NCI-H128 (cell line): ENCODE results near the gene CHST11.

Experiments used
- DNase-seq: peaks from one replicate; lab custom pipeline; 2025; ENCODE audit not compliant: unreplicated experiment; lab: John Stamatoyannopoulos, UW

CHST11 gene

GRCh38 chr12:104648756-104649155, 192.0 kb downstream of the CHST11 start:
- no peak for DNase-seq

- no peak for DNase-seq
These were observed 192.6 kb downstream of the CHST11 start for GRCh38 chr12:104649217-104649824.

- DNase-seq: no peak
These were observed 193.2 kb downstream of the CHST11 start for GRCh38 chr12:104649921-104650320.

- no peak for DNase-seq
These were observed 193.8 kb downstream of the CHST11 start for GRCh38 chr12:104650541-104650940.

DNA sequence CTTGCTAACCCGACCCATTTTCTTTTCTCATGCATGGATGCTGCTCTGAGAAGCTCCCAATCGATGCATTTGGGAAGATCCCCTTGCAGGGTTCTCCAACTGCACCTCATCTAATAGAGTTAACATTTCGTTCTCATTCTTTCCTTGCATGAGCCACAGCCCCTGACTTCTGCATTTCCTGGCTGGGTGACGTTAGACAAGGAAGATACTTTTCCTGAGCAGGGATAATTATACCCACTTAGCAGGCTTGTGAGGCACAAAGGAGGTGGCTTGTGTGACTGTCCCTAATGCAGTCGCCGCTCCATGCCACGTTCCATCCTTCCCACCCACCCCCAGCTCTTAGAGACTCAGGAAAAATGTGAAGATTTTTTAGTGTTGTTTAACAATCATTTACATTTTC, 195.1 kb downstream of the CHST11 start:
- no peak for DNase-seq

DNA sequence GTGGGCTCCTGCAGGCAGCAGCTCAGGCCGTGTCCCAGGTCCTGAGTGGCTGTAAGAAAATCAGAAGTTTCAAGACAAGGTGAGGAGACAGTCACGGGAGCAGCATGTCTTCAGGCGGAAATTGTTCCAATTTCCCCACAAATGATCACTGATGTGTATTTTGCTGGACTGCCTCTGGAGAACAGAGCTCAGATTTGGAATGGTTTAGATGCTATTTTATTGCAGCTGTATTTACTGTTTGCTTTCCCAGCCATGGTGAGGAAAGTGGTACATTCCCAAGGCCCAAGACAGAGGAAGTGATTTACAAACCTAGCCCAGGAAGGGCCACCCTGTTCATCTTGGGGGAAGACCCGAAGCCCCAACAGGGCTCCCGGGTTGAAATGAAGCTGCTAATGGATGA, 195.6 kb downstream of the CHST11 start:
- no peak for DNase-seq

DNA sequence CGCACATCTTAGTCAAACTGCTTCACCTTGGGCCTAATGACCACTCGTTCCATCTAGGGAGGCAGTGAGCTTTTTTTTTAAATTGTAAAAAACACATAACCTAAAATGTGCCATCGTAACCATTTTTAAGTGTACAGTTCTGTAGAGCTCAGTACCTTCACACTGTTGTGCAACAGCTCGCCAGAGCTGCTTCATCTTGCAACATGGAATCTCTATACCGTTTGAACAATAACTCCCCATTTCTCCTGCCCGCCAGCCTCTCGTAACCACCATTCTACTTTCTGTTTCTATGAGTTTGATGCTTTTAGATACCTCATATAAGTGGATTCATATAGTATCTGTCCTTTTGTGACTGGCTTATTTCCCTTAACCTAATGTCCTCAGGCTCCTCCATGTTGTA, 196.2 kb downstream of the CHST11 start:
- DNase-seq: no peak

GRCh38 chr12:104653730-104654664, 197.2 kb downstream of the CHST11 start:
- no peak for DNase-seq

DNA sequence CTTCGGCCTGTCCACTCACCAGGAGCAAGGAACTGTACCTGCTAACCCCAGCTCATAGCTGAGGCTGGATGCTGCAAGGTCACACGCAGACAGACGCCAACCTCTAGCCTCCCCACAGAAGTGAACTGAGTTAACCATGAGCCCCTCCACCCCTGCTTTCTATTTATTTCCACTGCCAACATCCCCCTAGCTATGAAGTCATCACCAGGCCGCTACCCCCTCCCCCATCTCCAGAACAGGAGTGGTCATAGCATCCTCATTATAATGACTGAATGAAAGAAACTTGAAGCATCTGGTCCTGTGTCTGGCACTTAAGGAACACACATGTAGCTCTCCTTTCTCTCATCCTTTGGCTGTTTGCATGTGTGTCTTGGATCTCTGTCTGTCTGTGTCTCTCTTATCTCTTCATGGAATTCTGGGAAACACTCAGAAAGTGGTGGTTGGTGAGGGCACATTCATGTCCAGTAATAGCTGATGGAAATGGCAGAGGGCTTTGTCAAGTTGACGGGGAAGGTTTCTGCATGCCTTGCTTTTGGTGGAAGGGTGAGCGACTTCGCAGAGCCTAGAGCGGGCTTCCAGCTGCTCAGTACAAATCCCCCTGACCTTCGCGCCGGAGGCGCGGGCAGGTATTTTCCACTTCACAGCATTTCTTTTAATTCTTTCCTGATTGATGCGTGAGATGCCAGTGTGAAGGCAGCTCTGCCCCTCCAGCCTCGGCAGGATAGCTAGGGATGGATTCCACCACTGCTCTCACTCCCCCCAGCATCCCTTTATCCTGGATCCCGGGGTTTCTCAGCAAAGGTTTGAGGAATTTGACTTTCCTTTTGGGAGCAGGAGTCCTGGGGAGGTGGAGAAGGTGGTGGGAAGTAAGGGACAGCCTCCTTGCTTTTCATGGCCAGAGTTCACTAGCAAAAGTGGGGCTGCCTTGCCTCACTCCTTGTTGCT, 198.2 kb downstream of the CHST11 start:
- no peak for DNase-seq

DNA sequence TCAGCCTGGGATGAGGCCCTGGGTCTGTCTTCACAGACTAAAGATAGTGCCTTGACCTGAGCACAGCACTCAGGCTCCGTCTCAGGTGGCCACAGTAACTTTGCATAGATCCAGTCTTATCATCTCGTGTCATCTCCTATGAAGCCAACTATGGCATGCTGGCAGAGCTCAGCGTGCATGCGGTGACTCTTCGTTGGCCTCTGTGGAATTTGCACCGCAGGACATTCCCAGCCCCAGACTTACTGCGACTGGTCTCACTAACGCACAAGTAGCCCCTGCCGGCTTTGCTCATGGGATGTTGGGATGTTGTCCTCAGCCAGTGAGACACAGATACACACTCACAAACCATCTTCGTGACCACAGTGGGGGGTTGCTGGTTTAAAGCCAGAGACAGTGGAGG, 199.6 kb downstream of the CHST11 start:
- DNase-seq: no peak

DNA sequence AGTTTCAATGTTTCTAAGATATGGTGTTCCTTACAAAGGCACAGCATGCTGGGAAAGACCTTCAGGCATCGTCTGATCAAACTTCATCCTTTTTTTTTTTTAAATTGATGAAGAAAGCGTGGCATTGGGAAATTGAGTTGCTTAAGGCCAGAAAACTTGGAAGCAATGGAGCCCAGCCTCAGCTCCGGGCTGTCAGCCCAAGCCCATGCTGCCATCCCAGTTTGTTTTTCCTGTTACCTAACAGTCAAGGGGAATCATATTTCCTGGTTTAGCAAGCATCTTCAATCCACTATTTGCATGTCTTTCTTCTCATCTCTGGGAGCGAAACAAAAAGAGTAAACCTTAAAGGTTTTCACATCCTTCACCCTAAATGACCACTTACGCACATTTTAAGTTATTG, 200.2 kb downstream of the CHST11 start:
- DNase-seq: no peak

- no peak for DNase-seq
These were observed 201.2 kb downstream of the CHST11 start for GRCh38 chr12:104657726-104658484.

DNA sequence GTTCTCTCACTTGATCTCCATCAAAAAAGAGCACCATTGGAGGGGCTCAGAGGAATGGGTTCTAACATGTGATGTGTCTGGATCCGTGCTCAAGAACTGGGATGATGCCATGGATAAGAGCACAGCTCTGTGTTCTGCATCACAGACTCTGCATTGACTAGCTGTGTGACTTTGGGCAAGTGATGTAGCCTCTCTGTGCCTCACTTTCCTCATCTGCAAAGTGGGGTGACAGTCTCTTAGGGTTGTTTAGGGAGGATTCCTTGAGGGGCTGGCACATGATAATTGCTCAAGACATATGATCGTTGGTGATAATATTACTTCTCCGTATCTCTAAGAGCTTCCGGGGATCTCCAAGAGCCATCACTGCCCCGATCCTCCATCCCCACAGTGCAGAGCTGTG, 202.3 kb downstream of the CHST11 start:
- no peak for DNase-seq

DNA sequence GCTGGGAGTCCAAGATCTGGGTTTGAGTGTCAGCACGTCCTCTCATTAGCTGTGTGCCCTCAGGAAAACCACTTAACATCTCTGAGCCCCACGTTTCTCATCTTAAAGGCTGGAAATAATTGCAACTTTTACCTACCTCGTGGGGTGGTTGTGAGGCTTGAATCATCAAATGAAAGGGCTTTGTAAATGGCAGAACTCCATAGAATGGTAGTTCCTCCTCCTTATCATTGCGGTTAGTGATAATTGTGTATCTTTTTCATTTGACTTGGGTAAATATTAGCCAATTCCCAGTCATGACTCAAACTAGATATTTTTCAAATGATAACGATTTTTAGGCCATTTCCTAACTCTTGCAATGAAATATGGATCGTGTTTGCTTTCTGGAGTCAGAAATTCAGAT, 205.5 kb downstream of the CHST11 start:
- no peak for DNase-seq

- no peak for DNase-seq
These were observed 206.2 kb downstream of the CHST11 start for GRCh38 chr12:104662908-104663307.

DNA sequence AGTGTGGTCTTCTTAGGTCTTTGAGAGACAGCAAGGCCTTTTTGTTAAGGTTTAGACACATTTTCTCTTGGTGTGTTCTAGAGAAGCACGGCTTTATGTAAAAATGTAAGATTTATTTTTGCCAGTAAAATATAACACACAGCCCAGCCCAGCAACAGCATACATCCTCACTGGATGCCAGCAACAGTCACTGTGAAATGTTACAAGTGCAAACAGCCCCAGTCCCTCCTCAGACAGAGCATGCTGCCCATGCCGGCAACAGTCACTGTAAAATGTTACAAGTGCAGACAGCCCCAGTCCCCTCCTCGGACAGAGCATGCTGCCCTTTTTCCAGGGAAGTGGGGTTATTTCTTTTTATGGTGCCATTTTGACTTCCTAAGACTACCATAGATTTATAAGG, 207.6 kb downstream of the CHST11 start:
- DNase-seq: no peak

DNA sequence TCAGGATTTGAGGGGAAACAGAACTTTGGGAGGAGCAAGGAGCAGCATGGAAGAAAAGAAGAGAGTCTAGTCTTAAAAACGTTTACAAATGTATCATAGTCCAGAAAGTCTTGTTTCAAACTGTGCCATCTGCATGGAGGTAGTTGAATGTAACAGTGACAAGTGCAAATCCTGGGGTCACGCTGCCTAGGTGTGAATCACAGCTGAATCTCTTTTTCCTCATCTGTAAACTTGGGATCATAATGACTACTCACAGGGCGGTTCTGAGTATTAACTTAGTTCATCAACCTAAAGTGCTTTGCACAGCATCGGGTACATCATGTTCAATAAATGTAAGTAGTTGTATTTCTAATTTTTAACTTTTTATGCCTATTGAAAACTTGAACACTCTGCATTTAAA, 208.5 kb downstream of the CHST11 start:
- DNase-seq: no peak

- no peak for DNase-seq
These were observed 210.4 kb downstream of the CHST11 start for GRCh38 chr12:104667139-104667538.

GRCh38 chr12:104668274-104668718, 211.5 kb downstream of the CHST11 start:
- DNase-seq: no peak

- no peak for DNase-seq
These were observed 212.5 kb downstream of the CHST11 start for GRCh38 chr12:104669089-104669721.
